Fibroblast of skin of scalp (primary cell): ENCODE results near the gene CCL16. TPM values are rescaled to one million over a fixed set of nuclear protein-coding genes. Genes with fewer than 3 reads are reported as not detected.
"Not testable (repeated sequence)": the region's sequence is repeated elsewhere in the genome, so short reads cannot be mapped to it uniquely, and the experiment has no call there.

Experiments
- DNase-seq: peaks from one replicate; pipeline ENCODE4 v3.0.0-alpha.2; 2013
- polyA plus RNA-seq, 2 experiments: library from polyadenylated mRNA; unstranded; fragments of 120-200 nt; gene quantifications; one replicate each; pipeline ENCODE4 v1.2.1, GENCODE V29; 2013; ENCODE audit not compliant: insufficient read length in 2 of 2

The CCL16 gene, protein sequence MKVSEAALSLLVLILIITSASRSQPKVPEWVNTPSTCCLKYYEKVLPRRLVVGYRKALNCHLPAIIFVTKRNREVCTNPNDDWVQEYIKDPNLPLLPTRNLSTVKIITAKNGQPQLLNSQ
- not detected for polyA plus RNA-seq (2013, experiment 1 of 2; ENCODE audit: insufficient read length)
- not detected for polyA plus RNA-seq (2013, experiment 2 of 2; ENCODE audit: insufficient read length)

DNA sequence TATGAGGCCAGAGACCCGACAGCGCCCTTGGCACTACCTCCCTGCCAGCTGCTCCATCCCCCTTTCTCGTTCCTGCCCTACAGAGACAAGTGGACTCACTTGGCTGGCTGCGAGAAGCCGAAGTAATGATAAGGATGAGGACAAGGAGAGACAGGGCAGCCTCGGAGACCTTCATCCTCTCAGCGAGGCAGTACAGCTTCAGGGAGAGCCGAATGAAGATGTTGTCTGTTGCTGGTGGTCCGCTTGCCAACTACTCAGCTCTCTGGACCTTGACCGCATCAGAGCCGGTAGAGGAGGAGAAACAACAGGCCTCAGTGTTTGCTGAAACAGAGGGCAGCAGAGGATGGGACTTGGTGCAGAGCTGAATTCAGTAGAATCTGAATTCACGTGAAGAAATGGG lies at the start of gene CCL16:
Gene CCL16, minus strand, starts transcription at position 252 of the 400 bp plus-strand sequence. Its CDS starts 77 bp downstream, at position 175.
- no peak for DNase-seq

DNA sequence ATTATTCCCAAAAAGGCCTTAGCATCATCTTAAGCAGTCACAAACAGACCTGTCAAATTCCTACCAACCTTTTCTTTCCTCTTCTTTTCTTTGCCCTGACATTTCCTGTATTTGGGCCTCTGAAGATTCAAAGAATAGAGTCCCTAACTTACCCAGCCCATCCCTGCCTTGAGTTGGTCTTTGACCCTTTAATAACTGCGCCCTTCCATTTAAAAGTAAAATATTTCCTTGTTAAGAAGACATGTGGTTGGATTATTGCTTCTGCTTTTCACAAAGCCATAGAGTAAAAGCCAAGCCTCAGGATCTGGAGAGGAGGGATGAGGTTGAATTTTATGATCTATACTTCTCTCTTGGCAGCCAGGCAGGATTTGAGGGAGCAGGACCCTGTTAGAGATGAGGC lies 49.7 kb upstream of the CCL16 start:
- no peak for DNase-seq

DNA sequence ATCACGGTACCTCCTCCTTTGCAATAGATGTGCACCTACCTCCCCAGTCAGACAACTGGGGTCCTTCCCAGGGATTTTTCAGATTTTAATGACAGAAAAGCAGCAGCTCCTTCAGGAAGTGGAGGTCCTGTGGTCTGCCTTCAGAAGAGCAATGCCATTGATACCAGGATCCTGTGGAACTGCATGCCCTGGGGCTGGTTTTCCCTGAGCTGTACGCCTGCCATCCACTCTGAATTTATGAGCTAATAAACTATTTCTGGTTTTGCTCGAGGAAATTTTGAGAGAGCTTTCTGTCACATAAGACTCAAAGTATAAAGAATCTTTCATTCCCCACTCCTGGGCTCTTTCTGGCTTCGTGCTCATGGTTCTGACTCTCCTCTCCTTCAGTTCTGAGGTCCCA lies 46.5 kb upstream of the CCL16 start:
- no peak for DNase-seq

DNA sequence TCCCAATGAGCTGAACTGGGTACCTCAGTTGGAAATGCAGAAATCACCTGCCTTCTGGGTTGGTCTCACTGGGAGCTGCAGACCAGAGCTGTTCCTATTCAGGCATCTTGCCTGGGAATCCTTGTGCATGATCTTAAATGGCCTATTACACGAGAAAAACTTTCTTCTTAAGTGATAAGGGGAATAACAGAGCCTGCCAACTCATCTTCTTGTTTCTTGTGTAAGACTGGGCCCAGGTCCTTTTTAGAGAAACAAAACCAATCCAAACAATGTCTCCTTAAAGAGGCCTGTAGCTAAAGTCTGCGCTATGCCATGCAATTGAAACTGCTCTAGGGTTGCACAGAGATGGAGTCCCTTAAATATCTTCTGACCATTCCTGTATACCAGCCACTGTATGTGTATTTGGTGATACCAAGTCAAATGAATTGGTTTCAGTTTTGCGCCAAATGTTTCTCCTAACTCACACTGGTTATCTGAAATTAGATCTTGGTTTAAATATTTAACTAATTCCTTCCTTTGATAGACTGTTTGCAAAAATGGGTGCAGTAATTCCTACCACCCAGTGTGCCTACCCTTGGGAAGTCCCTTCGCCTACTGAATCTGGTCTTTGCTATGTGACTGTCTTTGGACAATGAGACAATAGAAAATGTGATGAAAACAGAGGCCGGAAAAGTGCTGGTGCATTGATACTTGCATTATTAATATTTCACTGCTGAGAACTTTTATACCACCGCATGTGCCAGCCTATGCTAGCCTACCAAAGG lies 43.0 kb upstream of the CCL16 start:
- DNase-seq: no peak

DNA sequence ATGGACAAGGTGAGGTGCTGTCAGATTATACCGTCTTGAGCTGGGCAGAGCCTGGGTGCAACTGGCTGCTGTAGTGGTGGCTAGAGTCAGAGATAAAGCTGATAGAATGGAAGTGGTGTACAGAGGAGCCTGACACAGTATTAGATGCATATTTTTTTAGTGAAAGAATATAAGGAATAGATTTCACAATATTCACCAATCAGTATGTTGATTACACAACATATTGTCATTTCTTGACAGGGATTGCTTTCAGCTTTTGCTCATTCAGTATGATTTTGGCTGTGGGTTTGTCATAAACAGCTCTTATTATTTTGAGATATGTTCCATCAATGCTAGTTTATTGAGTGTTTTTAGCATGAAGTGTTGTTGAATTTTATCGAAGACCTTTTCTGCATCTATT lies 38.1 kb upstream of the CCL16 start:
- DNase-seq: no peak

DNA sequence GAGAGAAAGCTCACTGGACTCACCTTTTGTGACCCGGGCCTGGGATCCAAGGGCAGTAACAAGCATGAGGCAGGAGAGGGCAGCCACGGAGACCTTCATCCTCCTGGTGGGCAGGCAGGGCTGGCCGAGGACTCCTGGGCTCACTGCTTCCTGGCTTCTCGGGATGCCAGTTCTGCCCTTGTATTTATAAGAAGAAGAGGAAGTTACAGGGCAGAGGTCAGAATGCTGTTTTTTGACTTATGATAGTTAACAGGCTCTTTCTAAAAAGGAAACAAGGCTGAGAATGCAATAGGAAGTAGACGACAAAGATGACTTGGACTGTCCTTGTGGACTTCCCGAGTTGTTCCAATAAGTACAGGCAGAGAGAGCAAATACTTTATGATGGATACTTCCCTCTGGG lies 36.5 kb upstream of the CCL16 start, which contains the start of gene CCL23:
Gene CCL23, minus strand, starts transcription at position 174 of the 400 bp plus-strand sequence. Its CDS starts 75 bp downstream, at position 99.
- DNase-seq: no peak

DNA sequence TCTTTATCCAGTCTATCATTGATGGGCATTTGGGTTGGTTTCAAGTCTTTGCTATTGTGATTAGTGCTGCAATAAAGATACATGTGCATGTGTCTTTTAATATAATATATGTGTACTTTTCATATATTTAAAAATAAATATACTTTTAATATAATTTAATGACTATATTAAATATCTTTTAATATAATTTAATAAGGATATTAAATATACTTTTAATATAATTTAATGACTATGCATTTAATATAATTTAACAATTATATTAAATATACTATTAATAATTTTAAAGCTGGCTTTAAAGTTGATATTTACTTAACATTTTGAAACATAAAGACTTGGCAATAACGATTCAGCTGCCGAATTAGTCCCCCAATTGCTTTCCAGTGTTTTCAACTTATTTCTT lies 35.3 kb upstream of the CCL16 start:
- no peak for DNase-seq

DNA sequence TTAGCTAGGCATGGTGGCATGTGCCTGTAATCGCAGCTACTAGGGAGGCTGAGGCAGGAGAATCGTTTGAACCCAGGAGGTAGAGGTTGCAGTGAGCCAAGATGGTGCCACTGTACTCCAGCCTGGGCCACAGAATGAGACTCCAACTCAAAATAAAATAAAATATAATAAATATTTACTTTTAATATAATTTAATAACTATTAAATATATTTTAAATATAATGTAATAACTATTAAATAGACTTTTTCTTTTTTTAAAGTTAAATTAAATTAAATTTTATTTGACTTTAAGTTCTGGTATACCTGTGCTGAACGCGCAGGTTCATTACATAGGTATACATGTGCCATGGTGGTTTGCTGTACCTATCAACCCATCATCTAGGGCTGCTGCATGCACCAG lies 34.6 kb upstream of the CCL16 start:
- not testable (repeated sequence) for DNase-seq

DNA sequence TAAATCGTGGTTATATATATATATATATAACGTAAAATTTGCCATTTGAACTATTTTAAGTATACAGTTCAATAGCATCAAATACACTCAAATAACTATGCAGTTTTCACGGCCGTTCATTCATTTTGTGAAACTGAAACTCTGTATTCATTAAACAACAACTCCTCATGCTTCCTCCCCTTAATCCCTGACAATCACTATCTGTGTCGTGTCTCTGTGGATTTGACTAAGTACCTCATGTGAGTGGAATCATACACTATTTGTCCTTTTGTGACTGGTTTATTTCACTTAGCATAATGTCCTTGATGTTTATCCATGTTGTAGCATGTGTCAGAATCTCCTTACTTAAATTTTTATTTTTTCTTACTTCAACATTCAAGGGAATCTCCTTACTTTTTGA lies 33.6 kb upstream of the CCL16 start:
- no peak for DNase-seq

DNA sequence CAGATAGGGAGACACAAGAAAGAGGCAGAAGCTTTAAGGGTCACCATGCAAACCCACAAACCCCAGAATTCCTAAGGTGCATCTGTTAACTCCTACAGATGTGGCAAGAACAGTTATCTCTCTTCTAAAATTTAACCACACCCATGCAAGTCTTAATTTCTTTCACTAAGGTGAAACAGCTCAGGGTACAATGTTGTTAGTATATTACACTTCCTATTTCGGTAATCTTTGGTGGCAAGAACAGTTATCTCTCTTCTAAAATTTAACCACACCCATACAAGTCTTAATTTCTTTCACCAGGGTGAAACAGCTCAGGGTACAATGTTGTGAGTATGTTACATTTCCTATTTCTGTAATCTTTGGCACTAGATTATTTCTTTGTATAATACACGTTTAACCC lies 29.9 kb upstream of the CCL16 start:
- no peak for DNase-seq

DNA sequence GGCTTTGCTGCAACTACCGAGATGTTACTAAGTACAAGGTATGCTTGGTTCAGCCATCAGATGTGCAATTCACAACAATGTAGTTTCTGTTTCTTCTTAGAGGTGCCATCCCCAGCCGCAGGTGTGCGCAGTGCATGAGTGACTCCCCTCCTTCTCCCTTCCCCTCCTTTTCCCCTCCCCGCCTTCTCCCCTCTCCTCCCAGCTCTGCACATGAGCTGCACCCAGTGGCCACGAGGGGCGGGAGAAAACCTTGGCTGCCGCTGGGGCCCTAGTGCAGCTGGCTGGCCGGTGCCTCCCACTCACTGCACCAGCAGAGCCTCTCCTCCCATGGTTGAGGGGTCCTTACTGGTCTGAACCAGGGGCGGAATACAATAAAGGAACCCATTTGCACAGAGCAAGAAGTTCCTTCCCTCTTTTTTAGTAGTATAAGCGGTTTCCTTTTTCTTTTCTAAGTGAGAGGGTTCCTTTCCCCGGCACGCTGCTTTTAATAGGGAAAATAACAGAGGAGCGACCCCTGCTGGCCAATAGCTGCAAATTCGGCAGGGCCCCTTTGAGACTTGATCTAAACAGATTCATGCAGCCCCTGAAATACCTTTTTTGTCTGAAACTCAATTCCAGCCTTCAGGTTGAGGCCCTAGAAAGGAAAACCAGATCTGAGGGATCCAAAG lies 27.8 kb upstream of the CCL16 start:
- DNase-seq: no peak

DNA sequence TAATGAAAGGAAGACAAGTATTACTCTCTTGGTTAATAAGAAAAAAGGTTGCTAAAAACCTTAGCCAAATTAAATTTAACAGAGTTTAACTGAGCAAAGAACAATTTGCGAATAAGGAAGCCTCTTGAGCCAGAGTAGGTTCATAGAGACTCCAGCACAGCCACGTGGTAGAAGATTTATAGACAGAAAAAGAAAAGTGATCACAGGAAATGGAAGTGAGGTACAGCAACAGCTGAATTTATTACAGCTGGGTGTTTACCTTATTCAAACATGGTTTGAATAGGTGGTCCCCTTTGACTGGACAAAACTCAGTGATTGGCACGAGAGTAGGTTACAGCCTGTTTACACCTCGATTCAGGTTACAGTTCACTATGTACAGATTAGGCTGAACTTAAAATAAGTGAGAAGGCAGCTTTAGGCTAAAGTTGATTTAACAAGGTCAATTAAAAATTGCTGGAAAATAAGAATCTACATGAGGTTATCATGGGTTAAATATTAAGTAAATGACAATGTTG lies 23.4 kb upstream of the CCL16 start:
- no peak for DNase-seq

DNA sequence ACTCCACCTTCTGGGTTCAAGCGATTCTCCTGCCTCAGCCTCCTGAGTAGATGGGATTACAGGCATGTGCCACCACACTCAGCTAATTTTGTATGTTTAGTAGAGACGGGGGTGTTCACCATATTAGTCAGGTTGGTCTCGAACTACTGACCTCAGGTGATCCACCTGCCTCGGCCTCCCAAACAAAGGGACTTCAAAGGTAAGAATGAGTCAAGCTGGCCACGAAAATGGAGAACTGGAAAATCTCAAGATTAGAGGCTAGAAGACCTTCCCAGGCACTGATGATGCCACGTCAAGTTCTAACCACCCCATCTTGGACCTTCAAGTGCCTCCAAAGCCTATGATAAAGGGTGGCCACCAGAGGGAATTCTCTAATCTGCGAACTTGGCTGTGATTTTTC lies 21.3 kb upstream of the CCL16 start:
- DNase-seq: no peak

DNA sequence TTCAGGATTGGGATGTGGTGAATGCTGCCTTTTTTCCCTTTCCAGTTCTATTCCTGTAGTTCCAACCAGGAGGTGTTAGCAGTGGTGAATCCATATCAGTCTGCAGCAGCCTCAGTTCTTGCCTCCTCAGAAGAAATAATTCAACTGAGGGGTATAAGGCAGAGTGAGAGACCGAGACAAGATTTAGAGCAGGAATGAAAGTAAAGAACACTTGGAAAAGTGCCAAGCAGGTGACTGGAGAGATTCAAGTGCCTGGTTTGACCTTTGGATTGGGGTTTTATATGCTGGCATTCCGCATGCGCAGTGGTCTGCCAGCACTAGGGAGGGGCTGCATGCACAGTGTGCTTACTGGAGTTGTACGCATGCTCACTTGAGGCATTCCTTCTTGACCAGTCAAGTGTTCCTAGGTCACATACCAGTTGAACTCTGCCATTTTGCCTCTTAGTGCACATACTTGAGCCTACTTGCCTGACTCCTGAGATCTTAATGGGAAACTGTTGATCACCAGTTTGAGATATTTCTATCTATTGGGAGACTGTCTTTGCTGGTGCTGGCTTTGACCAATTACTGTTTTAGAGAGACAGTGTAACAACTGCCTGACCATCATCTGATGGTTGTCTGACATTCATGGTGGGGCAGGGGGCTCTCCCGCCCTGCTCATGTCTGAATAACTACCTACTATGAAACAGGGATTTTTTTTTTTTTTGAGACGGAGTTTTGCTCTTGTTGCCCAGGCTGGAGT lies 20.7 kb upstream of the CCL16 start:
- DNase-seq: no peak

DNA sequence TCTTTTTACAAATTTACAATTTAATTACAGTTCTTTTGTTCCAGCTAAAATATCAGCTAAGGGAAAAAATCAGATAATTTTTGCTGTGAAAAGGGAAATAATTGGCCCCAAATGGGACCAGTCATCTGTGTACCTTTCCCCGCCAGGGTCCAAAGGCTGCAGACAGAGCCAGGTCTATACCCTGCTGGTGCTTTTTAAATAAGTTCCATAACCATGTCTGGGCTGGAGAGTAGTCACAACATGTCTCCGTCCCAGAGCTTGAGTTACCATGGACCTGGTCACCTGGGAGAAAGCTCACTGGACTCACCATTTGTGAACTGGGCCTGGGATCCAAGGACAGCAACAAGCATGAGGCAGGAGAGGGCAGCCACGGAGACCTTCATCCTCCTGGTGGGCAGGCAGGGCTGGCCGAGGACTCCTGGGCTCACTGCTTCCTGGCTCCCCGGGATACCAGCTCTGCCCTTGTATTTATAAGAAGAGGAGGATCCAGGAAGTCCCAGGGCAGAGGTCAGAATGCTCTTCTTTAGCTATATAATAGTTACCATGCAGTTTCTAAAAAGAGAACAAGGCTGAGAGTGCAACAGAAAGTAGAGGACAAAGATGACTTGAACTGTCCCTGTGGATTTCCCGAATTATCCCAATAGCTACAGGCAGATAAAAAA lies 19.9 kb upstream of the CCL16 start, which contains the start of gene CCL15:
Gene CCL15, minus strand, starts transcription at position 444 of the 662 bp plus-strand sequence. Its CDS starts 61 bp downstream, at position 383.
- DNase-seq: no peak

DNA sequence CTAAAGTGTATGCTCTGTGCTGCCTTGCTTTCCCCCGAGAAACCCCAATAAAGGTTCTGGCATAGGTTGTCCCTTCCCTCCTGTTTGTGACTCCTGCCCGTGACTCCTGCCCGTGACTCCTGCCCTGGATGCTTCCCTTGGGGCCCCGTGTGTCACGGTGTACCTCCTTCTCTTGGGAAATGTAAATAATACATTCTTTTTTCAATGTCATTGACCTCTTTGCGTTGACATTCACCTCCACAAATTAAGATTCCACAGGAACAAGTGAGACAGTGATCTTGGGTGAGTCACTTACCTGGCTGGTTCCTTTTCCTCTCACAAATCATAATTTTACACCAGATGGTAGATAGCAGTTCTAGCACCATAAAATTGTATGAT lies 19.4 kb upstream of the CCL16 start:
- DNase-seq: no peak

DNA sequence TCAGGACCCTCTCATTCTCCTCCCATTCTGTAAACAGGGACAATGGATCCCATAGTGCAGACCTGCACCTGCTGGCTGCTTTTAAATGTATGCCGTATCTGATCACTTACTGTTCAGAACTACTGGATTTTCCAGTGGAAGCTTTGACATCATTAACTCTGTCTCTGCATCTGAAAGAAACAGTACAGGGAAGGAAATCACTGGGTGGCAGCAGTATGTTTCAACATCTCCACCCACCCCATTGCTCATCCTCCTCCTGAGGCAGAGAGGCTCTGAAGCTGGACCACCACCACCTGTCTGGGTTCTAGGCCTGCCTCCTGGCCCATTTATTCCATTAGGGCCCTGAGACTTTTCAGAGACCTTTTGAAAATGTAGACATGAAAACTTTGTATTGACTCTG lies 17.5 kb upstream of the CCL16 start:
- DNase-seq: no peak

DNA sequence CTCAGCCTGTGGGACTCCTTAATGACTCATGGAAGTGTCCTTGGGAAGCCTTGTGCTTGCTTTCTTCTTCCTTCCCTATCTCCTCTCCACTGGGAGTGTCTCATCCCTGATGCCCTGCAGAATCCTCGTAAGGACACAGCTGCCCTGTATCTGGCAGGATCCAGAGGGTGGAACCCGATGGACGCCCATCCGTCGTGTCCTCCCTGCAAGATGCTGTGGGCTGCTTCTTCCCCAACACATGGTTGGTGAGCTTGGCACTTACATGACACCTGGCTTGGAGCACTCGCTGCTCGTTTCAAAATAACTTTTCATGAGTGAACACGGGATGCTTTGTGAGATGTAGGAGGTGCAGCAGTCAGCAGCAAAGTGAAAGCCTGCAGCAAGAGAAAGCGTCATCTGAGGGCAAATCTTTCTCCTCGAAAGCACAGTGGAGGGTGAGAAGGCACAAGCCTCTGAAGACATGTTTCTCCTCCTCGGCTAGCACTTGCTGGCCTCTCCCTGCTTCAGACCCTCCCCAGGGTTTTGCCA lies 16.8 kb upstream of the CCL16 start:
- DNase-seq: no peak

DNA sequence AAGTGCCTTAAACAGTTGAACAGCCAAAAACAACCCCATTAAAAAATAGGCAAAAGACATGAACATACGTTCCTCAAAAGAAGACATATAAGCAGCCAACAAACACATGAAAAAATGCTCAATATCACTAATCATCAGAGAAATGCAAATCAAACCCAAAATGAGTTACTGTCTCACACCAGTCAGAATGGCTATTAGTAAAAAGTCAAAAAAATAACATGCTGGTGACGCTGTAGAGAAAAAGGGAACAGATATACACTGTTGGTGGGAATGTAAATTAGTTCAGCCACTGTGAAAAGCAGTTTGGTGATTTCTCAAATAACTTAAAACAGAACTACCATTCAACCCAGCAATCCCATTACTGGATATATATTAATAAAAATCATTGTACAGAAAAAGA lies 14.0 kb upstream of the CCL16 start:
- DNase-seq: not testable (repeated sequence)

DNA sequence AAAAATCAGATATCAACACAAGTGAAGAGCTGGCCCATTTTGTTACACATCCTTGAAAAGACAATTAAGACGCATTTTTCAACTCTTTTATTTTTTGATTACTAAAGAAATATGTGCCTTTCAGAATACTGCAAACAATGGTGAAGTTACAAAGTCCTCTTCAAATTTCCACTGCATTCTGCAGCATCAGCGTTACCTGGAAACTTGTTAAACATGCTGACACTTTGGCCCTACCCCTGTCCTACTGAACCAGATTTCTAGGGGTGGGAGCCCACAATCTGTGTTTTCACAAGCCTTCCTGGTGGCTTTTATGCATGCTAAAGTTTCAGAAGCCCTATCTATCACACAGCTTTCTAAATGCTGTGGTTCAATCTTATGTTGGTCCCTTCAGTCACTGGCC lies 9.8 kb upstream of the CCL16 start:
- DNase-seq: no peak

DNA sequence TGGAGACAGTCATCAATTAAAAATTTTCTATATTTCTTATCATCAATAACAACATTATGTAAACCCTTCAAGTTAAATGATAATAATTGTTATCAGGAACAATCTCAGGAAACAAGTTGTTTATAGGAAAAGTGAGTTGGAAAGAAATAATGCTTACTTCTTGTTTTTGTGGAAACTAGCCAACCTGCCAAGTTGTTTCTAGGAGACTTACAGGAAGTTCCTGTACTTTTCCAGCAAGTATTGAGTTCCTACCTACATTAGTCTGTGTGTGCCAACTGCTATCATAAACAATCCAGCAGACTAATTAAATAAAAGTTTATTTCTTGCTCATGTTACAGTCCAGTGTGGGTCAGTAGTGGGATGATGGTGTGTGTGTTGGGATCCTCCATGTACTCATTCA lies 6.9 kb upstream of the CCL16 start:
- DNase-seq: no peak

DNA sequence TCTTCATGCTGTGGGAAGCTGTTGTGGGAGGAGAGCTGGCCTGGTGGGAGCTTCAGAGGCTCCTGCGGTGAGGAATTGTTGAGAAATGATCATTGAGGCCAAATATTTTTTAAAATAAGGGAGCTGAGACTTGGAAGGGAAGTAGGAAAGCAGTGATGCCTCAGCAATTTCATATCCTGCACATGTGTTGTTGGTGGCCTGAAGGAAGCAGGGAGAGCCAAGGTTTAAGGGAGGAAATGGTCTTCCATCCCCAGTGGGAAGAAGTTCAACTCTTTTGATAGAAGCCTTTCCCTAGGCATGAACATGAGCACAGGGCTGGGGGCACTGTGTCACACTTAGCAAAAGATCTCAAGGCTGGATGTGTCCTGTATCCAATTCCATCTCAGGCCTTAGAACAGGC lies 5.3 kb upstream of the CCL16 start, which contains the start of gene CCL14:
Gene CCL14, minus strand, starts transcription at position 87 of the 400 bp plus-strand sequence. Its CDS starts 80 bp downstream, at position 7.
- DNase-seq: no peak
